Tibial nerve (tissue), 4 donors: ENCODE data around the gene EDA. TPM values are rescaled to one million over a fixed set of nuclear protein-coding genes. Genes with fewer than 3 reads are reported as not detected.

Source experiments
- DNase-seq, 2 donors: peaks; one replicate each; pipeline ENCODE4 v3.0.0-alpha.2; 2019; ENCODE audit warnings: low spot score in 2 of 2
- H3K27ac ChIP-seq, 4 donors: fragments of 200-600 bp; sonication (generic) in 3 of 4; one replicate each; pipeline ENCODE4 v1.5.1; 2017 to 2019; ENCODE audit warnings: mild to moderate bottlenecking in 1 of 4
- H3K27me3 ChIP-seq, 2 donors: fragments of 200-600 bp; sonication (generic) in 1 of 2; one replicate each; pipeline versions ENCODE4 v1.5.1 to v1.6.0; 2017 to 2019
- H3K36me3 ChIP-seq, 3 donors: fragments of 200-600 bp; sonication (generic); one replicate each; pipeline ENCODE4 v1.5.1; 2018 to 2019
- H3K4me1 ChIP-seq, 4 donors: fragments of 200-600 bp; sonication (generic) in 3 of 4; one replicate each; pipeline ENCODE4 v1.5.1; 2017 to 2019
- H3K4me3 ChIP-seq, 4 donors: fragments of 200-600 bp; sonication (generic) in 3 of 4; one replicate each; pipeline ENCODE4 v1.5.1; 2017 to 2019; ENCODE audit warnings: mild to moderate bottlenecking in 1 of 4, moderate library complexity in 1 of 4
- H3K9me3 ChIP-seq, 4 donors: fragments of 200-600 bp; sonication (generic) in 3 of 4; one replicate each; pipeline ENCODE4 v1.5.1; 2017 to 2019
- EP300 ChIP-seq, 2 donors: sonication (generic); formaldehyde crosslinking; IDR thresholded peaks; one replicate each; pipeline ENCODE4 v1.6.1; 2017; ENCODE audit warnings: antibody characterized with exemption in 2 of 2, mild to moderate bottlenecking in 1 of 2
- POLR2A ChIP-seq, 2 donors: fragments of 450-650 bp; IDR thresholded peaks; one replicate each; pipeline ENCODE4 v1.6.1; 2017; ENCODE audit warnings: antibody characterized with exemption in 2 of 2, mild to moderate bottlenecking in 2 of 2, moderate library complexity in 2 of 2
- WGBS, 2 donors: methylation state at CpG; one replicate each; pipeline ENCODE4 v1.1.5; 2018; 5-methylcytosine and 5-hydroxymethylcytosine counted together
- total RNA-seq, 4 donors: library from RNA; depleted of rRNA; stranded (reverse); fragments of >200 nt; gene quantifications; one replicate each; pipeline ENCODE4 v1.1.0, GENCODE V29; 2016
- TF ChIP-seq, protein P1 (sequence below), 5 experiments: fragments of 200-600 bp in 3 of 5; fragments of 450-650 bp in 2 of 5; sonication (generic) in 3 of 5; IDR thresholded peaks; one replicate each; pipeline ENCODE4 v1.5.1; 2016 to 2019; ENCODE audit warnings: antibody characterized with exemption in 5 of 5, mild to moderate bottlenecking in 3 of 5, moderate library complexity in 2 of 5

EDA gene
- total RNA-seq, 4 donors from 2014 or later, result 9.2 to 13.8 (median 10.3) TPM

DNA sequence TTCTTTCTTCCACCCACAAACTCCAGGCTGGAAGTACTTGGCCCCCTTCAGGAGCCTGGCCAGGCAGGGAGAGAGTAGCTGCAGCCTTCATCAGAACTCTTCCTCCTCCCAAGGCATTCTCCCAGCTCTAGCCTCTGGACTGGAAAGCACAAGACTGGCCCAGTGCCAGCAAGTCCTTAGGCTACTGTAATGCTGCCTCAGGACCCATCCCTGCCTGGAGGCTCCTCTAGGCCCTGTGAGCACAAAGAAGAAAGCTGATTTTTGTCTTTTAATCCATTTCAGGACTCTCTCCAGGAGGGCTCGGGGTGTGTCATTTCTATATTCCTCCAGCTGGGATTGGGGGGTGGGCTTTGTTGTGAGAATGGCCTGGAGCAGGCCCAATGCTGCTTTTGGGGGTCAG lies 423.0 kb downstream of the EDA start:
- no peaks in the 10 kb centered on the region for H3K4me1 ChIP-seq
- no peaks in the 10 kb centered on the region for H3K36me3 ChIP-seq
- no peak for TF ChIP-seq POLR2A (IDR thresholded peaks at IDR 0.05)
- TF ChIP-seq EP300 (IDR thresholded peaks at IDR 0.05), result no peak
- TF ChIP-seq, protein P1, sequence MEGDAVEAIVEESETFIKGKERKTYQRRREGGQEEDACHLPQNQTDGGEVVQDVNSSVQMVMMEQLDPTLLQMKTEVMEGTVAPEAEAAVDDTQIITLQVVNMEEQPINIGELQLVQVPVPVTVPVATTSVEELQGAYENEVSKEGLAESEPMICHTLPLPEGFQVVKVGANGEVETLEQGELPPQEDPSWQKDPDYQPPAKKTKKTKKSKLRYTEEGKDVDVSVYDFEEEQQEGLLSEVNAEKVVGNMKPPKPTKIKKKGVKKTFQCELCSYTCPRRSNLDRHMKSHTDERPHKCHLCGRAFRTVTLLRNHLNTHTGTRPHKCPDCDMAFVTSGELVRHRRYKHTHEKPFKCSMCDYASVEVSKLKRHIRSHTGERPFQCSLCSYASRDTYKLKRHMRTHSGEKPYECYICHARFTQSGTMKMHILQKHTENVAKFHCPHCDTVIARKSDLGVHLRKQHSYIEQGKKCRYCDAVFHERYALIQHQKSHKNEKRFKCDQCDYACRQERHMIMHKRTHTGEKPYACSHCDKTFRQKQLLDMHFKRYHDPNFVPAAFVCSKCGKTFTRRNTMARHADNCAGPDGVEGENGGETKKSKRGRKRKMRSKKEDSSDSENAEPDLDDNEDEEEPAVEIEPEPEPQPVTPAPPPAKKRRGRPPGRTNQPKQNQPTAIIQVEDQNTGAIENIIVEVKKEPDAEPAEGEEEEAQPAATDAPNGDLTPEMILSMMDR (IDR thresholded peaks at IDR 0.05), result no peak
- no peak overlapping the region for H3K4me3 ChIP-seq
- DNase-seq, result no peak
- 71 to 83% methylated on average over 1 of the region's 1 CpG for WGBS, 2 donors
- peaks cover 0 to 8% of the 10 kb centered on the region in 2 donors for H3K27me3 ChIP-seq
- no peaks in the 10 kb centered on the region for H3K9me3 ChIP-seq
- H3K27ac ChIP-seq, result no peak overlapping the region

DNA sequence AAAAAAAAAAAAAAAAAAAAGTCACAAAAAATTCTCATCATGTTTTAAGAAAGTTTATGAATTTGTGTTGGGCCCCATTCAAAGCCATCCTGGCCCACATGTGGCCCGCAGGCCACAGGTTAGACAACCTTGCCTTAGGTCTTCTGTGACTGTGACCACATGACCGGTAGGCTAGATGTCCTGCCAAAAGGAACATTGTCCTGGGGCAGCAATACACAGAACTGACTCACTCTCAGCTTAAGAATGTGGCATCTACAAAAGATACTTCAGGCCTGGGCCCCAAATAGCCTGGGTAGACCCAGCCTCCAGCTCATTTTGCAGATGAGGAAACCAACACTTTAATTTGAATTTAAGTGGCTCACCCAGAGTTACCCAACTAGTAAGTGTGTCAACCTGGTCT lies 423.8 kb downstream of the EDA start:
- Histone ChIP-seq H3K4me3 (no peak overlapping the region), H3K4me1 (no peaks in the 10 kb centered on the region), H3K27ac (no peak overlapping the region), H3K36me3 (no peaks in the 10 kb centered on the region), H3K27me3 (peaks cover 0 to 8% of the 10 kb centered on the region in 2 donors), H3K9me3 (no peaks in the 10 kb centered on the region)
- TF ChIP-seq, protein P1 (IDR thresholded peaks at IDR 0.05), result no peak
- TF ChIP-seq EP300 (IDR thresholded peaks at IDR 0.05) (no peak), POLR2A (IDR thresholded peaks at IDR 0.05) (no peak)
- whole genome bisulfite sequencing, 2 donors, result 83 to 88% methylated on average over 2 of the region's 2 CpGs
- no peak for DNase-seq

DNA sequence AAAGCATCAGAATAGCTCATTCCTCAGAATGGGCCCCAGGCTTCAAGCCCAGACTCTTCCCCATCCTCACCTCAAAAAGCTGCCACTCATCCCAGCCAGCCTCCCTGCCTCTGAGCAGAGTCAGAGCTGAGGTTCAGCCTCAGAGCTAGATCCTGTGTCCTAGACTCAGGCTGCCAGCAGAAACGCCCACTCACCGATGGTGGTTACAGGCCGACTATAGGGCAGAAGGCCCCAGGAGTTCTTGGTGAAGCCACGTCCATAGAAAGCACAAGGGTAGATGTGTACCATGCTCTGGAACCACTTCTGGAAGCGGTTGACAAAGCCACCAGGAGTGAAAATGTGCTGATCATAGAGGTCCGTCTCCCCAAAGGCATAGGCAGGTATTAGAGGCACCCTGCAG lies 426.1 kb downstream of the EDA start:
- Histone ChIP-seq H3K4me1 (no peaks in the 10 kb centered on the region), H3K27me3 (peaks cover 0 to 3% of the 10 kb centered on the region in 2 donors), H3K4me3 (no peak overlapping the region), H3K9me3 (no peaks in the 10 kb centered on the region), H3K36me3 (no peaks in the 10 kb centered on the region), H3K27ac (no peak overlapping the region)
- 75 to 90% methylated on average over 2 to 6 of the region's 6 CpGs for WGBS, 2 donors
- DNase-seq, result no peak
- no peak for TF ChIP-seq EP300 (IDR thresholded peaks at IDR 0.05)
- TF ChIP-seq, protein P1 (IDR thresholded peaks at IDR 0.05), result no peak
- TF ChIP-seq POLR2A (IDR thresholded peaks at IDR 0.05), result no peak

DNA sequence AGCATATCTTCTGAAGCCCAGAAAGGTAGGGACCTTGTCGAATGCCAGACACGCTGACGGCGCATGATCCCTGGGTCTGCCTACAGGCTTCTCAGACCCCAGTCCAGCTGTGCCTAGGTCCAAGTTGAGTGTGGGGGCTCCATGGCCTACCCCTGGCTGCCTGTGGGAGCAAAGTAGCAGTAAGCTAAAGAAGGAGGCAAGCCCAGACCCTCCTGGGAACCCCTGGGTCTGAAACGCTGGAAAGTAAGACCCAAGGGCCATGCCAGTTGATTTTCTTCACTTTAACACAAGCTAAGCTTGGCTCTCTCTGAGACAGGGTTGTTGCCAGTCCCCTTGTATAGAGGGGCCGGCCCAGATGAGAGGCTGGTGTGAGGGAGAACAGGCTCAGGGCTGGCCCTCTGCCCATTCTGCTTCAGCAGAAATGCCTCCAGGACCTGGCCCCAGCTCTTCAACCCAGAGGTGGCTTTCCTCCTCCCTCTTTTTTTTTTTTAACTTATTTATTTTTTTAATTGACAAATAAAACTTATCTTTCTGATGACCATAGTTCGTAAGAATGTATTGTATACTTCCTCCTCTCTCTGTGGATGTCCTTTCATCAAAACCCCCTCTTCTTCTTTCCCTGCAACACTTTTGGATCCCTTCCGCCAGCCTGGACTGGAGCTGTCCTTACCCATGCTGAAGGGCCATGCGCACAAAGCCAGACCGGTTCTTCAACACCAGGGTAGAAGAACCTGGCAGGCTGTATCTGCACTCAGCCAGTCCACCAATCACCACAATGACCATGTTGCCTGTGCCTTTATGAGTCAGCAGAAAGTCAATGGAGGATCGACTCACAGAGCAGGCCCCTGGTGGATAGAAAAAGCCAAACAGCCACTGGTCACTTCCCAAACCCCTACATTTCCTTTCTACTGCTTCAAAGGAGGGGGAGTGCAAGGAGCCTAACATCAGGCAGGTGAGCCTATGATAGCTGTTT lies 426.8 kb downstream of the EDA start:
- Histone ChIP-seq H3K36me3 (no peaks in the 10 kb centered on the region), H3K27me3 (no peaks in the 10 kb centered on the region), H3K27ac (no peak overlapping the region), H3K4me3 (no peak overlapping the region), H3K4me1 (no peaks in the 10 kb centered on the region), H3K9me3 (no peaks in the 10 kb centered on the region)
- no peak for DNase-seq
- TF ChIP-seq EP300 (IDR thresholded peaks at IDR 0.05) (no peak), POLR2A (IDR thresholded peaks at IDR 0.05) (no peak)
- TF ChIP-seq, protein P1 (IDR thresholded peaks at IDR 0.05), result no peak
- WGBS, 2 donors, result 72 to 82% methylated on average over 5 to 11 of the region's 11 CpGs

DNA sequence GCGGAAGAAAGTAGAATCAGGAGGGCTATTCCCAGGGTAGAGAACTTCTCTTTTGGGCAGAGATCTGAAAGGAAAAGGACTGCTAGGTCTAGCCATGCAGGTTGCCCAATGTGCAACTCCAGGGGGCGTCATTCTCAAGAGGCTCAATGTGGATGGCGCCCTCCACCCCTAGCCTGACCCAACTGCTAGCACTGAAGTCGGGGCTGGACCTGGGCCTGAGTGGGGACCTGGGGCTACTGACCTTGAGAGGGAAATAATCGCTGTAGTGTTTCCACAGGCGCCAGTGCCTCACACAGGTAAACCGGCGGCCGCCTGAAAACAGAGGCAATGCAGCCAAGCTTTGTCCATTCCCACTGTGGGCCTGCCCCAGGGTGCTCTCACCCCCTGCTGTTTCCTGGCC lies 427.8 kb downstream of the EDA start:
- Histone ChIP-seq H3K27me3 (peaks cover 0 to 10% of the 10 kb centered on the region in 2 donors), H3K4me1 (no peaks in the 10 kb centered on the region), H3K36me3 (no peaks in the 10 kb centered on the region), H3K4me3 (no peak overlapping the region), H3K9me3 (no peaks in the 10 kb centered on the region), H3K27ac (no peak overlapping the region)
- 82 to 93% methylated on average over 4 to 9 of the region's 9 CpGs for WGBS, 2 donors
- DNase-seq, result no peak
- TF ChIP-seq POLR2A (IDR thresholded peaks at IDR 0.05) (no peak), EP300 (IDR thresholded peaks at IDR 0.05) (no peak)
- TF ChIP-seq, protein P1 (IDR thresholded peaks at IDR 0.05), result no peak
